ENCODE results near the gene SYNGR2. TPM values are rescaled to one million over a fixed set of nuclear protein-coding genes. Genes with fewer than 3 reads are reported as not detected.
"Not testable (repeated sequence)": the region's sequence is repeated elsewhere in the genome, so short reads cannot be mapped to it uniquely, and the experiment has no call there.

The SYNGR2 gene
- total RNA-seq, 1 donor from 2014 or later, result 64.1 TPM

DNA sequence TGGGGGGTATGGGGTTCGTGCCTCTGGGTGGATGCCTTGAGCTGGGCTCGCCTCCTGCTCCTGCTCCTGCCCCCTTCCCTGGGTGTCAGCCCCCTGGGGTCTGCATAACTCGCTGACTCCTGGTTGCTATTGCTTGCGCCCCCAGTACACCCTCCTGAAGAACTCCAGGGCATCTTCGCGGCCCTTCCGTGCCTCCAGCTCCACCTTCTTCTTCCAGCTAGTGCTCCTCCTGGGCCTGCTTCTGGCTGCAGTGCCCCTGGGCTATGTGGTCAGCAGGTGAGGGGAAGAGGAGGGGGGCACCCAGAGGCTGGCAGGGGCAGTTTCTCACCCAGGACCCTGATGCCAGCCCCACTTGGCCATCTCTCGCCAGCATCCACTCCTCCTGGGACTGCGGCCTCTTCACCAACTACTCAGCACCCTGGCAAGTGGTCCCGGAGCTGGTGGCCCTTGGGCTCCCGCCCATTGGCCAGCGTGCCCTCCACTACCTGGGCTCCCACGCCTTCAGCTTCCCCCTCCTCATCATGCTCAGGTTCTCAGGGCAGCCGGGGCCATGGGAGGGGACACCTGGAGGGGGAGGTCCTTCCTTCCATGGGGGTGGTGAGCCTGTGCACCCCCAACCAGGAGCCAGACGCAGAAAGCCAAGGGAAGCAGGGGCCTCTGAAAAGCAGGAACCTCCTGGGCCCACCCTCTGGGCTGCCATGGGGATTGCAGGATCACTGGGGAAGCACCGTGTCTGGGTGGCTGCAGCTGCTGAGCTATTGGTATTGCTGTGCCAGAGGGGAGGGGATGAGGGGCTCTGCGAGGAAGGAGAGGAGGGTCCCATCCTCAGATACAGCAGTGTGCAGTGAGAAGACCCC, 29.9 kb upstream of the SYNGR2 start:
- DNase-seq (ENCODE audit: extremely low spot score, unreplicated experiment), result no peak
- peaks cover 12% of the 10 kb centered on the region for H3K4me1 Mint-ChIP-seq (ENCODE audit: unreplicated experiment)
- peak overlapping the region; percentile 58 for H3K27ac Mint-ChIP-seq
- peaks cover 7% of the 10 kb centered on the region for H3K27me3 Mint-ChIP-seq
- TF ChIP-seq, protein P1, sequence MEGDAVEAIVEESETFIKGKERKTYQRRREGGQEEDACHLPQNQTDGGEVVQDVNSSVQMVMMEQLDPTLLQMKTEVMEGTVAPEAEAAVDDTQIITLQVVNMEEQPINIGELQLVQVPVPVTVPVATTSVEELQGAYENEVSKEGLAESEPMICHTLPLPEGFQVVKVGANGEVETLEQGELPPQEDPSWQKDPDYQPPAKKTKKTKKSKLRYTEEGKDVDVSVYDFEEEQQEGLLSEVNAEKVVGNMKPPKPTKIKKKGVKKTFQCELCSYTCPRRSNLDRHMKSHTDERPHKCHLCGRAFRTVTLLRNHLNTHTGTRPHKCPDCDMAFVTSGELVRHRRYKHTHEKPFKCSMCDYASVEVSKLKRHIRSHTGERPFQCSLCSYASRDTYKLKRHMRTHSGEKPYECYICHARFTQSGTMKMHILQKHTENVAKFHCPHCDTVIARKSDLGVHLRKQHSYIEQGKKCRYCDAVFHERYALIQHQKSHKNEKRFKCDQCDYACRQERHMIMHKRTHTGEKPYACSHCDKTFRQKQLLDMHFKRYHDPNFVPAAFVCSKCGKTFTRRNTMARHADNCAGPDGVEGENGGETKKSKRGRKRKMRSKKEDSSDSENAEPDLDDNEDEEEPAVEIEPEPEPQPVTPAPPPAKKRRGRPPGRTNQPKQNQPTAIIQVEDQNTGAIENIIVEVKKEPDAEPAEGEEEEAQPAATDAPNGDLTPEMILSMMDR (conservative IDR thresholded peaks at IDR 0.05), result no peak
- no peak overlapping the region for H3K4me3 Mint-ChIP-seq
- no peaks in the 10 kb centered on the region for H3K36me3 Mint-ChIP-seq
- H3K9me3 Mint-ChIP-seq, result no peaks in the 10 kb centered on the region

DNA sequence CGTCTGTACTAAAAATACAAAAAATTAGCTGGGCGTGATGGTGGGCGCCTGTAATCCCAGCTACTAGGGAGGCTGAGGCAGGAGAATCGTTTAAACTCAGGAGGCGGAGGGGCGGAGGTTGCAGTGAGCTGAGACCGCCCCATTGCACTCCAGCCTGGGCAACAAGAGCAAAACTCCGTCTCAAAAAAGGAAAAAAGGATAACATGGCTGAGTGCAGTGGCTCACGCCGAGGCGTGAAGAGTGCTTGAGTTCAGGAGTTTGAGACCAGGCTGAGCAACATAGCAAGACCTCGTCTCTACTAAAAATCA, 28.6 kb upstream of the SYNGR2 start:
- Mint-ChIP-seq H3K27ac (peak overlapping the region; percentile 83), H3K4me1 (ENCODE audit: unreplicated experiment) (peaks cover 12% of the 10 kb centered on the region)
- DNase-seq (ENCODE audit: extremely low spot score, unreplicated experiment); H3K4me3 Mint-ChIP-seq; H3K9me3 Mint-ChIP-seq; H3K27me3 Mint-ChIP-seq; H3K36me3 Mint-ChIP-seq: not testable (repeated sequence)

DNA sequence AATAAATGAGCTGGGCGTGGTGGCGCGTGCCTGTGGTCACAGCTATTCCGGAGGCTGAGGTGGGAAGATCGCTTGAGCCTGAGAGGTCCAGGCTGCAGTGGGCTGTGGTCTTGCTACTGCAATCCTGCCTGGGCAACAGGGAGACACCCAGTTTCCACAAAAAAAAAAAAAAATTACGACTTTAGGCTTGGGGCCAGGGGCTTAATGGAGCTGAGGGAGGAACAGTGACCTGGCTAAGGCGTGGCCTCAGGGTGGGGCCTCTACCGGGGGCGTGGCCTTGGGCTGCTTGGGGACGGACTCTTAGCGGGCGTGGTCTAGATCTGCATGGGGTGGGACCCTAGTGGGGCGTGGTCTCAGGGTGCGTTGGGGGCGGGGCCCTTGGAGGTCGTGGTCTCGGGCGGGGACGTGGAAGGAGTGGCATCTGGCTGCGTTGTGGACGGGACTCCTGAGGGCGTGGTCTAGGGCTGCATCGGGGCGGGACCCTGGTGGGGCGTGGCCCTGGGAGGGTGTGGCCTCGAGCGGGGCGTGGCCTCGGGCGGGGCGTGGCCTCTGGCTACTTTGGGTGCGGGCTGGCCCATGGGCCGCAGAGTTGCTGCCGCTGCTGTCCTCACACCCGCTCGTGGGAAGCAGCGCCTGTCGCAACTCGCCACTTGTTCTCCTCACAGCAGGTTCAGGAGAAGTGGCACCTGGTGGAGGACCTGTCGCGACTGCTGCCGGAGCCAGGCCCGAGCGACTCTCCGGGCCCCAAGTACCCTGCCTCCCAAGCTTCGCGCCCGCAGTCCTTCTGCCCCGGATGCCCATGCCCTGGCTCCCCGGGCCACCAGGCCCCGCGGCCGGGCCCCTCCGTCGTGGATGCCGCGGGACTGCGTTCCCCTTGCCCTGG, 28.0 kb upstream of the SYNGR2 start:
- H3K4me3 Mint-ChIP-seq, result peak overlapping the region; percentile 63
- DNase-seq (ENCODE audit: extremely low spot score, unreplicated experiment), result peak; percentile 84
- TF ChIP-seq, protein P1 (conservative IDR thresholded peaks at IDR 0.05), result no peak
- H3K9me3 Mint-ChIP-seq, result no peaks in the 10 kb centered on the region
- peaks cover 12% of the 10 kb centered on the region for H3K4me1 Mint-ChIP-seq (ENCODE audit: unreplicated experiment)
- peaks cover 2% of the 10 kb centered on the region for H3K27me3 Mint-ChIP-seq
- H3K27ac Mint-ChIP-seq, result peak overlapping the region; percentile 83
- H3K36me3 Mint-ChIP-seq, result no peaks in the 10 kb centered on the region

DNA sequence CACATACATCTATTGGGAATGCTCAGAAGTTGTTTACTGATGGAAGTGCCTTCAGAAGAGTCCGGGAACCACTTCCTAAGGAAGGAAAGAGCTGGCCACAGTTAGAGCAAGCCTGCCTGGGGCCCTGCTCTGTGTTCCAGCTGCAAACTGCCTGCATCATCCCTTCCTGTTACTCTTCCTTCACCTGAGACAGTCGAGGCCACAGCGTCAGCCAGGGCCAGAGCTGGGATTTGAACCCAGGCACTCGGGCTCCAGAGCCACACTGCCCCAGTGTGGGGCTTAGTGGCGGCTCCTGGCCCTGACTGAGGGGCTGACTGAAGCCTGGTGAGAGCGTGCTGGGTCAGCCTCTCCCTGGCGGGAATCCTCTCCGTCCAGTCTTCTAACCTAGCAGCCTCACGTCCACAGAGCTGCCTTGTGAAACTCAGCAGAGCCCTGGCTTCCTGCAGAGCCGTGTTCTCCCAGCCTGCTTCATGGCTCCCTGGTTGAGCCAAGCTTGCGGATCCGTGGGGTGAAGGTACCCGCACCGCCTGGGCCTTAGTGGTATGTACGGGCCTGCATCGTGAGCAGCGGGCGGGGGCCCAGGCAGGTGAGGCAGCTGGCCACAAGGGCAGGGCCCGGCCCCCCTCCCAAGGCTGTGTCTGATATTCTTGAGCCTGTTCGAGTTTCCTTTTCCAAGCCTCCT, 26.8 kb upstream of the SYNGR2 start:
- Mint-ChIP-seq H3K4me3 (no peak overlapping the region), H3K4me1 (ENCODE audit: unreplicated experiment) (peaks cover 12% of the 10 kb centered on the region), H3K9me3 (no peaks in the 10 kb centered on the region), H3K27ac (no peak overlapping the region), H3K27me3 (no peaks in the 10 kb centered on the region), H3K36me3 (no peaks in the 10 kb centered on the region)
- TF ChIP-seq, protein P1 (conservative IDR thresholded peaks at IDR 0.05), result no peak
- DNase-seq (ENCODE audit: extremely low spot score, unreplicated experiment), result no peak

DNA sequence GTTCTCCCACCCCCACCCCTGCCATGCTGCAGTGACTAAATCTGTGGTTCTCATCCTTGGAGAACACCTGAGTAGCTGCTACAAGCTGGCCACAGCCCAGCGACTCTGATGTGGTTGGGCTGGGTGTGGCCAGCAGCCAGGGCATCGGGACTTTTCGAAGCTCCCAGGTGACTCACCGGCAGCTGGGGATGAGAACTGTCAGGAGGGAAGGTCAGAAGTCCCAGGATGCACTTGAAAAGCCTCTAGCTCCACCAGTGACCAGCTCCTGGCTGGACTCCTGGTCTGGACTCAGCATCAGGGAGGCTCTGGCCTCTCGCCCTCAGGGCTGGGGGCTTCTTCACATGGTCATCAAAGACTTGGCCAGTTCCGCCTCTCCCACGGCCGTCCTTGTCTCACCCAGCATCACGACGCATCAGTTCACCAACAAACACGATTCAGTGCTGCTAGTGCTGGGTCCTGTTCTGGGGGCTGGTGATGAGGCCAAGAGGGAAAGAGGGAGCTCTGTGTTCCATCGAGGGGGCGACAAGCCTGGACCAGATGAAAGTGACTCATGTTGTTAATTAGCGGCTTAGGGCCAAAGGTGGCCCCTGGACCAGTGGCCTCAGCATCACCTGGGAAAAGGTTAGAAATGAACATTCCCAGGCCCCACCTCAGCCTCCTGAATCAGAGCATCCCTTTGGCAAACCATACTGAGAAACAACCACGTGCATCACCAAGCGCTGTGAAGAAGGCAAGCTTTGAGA, 26.1 kb upstream of the SYNGR2 start:
- H3K4me3 Mint-ChIP-seq, result no peak overlapping the region
- DNase-seq (ENCODE audit: extremely low spot score, unreplicated experiment), result no peak
- no peaks in the 10 kb centered on the region for H3K27me3 Mint-ChIP-seq
- peaks cover 12% of the 10 kb centered on the region for H3K4me1 Mint-ChIP-seq (ENCODE audit: unreplicated experiment)
- no peaks in the 10 kb centered on the region for H3K9me3 Mint-ChIP-seq
- TF ChIP-seq, protein P1 (conservative IDR thresholded peaks at IDR 0.05), result no peak
- no peaks in the 10 kb centered on the region for H3K36me3 Mint-ChIP-seq
- H3K27ac Mint-ChIP-seq, result no peak overlapping the region
